HG03469 (cell line): ENCODE data around the gene PLAU.

Experiments used
- ATAC-seq: cut with Tn5 transposase; IDR thresholded peaks from one replicate; pipeline ENCODE4 v1.9.1; 2021; ENCODE audit warnings: mild to moderate bottlenecking, moderate library complexity, moderate number of reproducible peaks; ENCODE audit not compliant: unreplicated experiment

The PLAU gene

GRCh38 chr10:73910764-73911552 is at the start of gene PLAU:
Gene PLAU, plus strand, starts transcription at chr10:73911132. Its CDS starts 424 bp downstream, at chr10:73911556.
- ATAC-seq, result no peak

- no peak for ATAC-seq
Measured at GRCh38 chr10:73862011-73862410, 48.9 kb upstream of the PLAU start.

GRCh38 chr10:73863039-73863817 is 47.7 kb upstream of the PLAU start:
- no peak for ATAC-seq

- ATAC-seq, result no peak
Measured at GRCh38 chr10:73864229-73864628, 46.7 kb upstream of the PLAU start.

GRCh38 chr10:73865107-73865458 is 45.8 kb upstream of the PLAU start:
- no peak for ATAC-seq

GRCh38 chr10:73865459-73866442 is 45.2 kb upstream of the PLAU start:
- no peak for ATAC-seq

- no peak for ATAC-seq
Measured at GRCh38 chr10:73866621-73867020, 44.3 kb upstream of the PLAU start.

- ATAC-seq, result no peak
Measured at GRCh38 chr10:73867126-73867807, 43.7 kb upstream of the PLAU start.

GRCh38 chr10:73867871-73868631 is 42.9 kb upstream of the PLAU start:
- no peak for ATAC-seq

- ATAC-seq, result no peak
Measured at GRCh38 chr10:73868655-73869195, 42.2 kb upstream of the PLAU start.

GRCh38 chr10:73871295-73872189 is 39.4 kb upstream of the PLAU start:
- ATAC-seq, result no peak

- no peak for ATAC-seq
Measured at GRCh38 chr10:73872190-73872710, 38.7 kb upstream of the PLAU start.

- ATAC-seq, result no peak
Measured at GRCh38 chr10:73873142-73873837, 37.6 kb upstream of the PLAU start.

GRCh38 chr10:73873838-73874215 is 37.1 kb upstream of the PLAU start:
- no peak for ATAC-seq

- ATAC-seq, result no peak
Measured at GRCh38 chr10:73874267-73875138, 36.4 kb upstream of the PLAU start, which contains the start of gene CAMK2G. Gene CAMK2G, minus strand, starts transcription at chr10:73874555. Its CDS starts 94 bp downstream, at chr10:73874461.

GRCh38 chr10:73875139-73875475 is 35.8 kb upstream of the PLAU start:
- no peak for ATAC-seq

GRCh38 chr10:73876157-73876556 is 34.8 kb upstream of the PLAU start:
- no peak for ATAC-seq
